ENCODE results near the gene KHDC4.
A peak's percentile ranks its signal among the peaks of the same experiment; 100 is the strongest.

KHDC4 gene

GRCh38 chr1:155938220-155938627 is 4.0 kb upstream of the KHDC4 start:
- TF ChIP-seq PPARA (CRISPR knock-in tag; IDR thresholded peaks at IDR 0.05; ENCODE audit: borderline replicate concordance) (no peak), PATZ1 (CRISPR knock-in tag; IDR thresholded peaks at IDR 0.05; ENCODE audit: borderline replicate concordance) (no peak), ZNF8 (CRISPR knock-in tag; IDR thresholded peaks at IDR 0.05) (no peak), CSDC2 (CRISPR knock-in tag; IDR thresholded peaks at IDR 0.05) (no peak), ZC3H10 (CRISPR knock-in tag; IDR thresholded peaks at IDR 0.05) (no peak), ESRRG (CRISPR knock-in tag; IDR thresholded peaks at IDR 0.05) (no peak), BACH2 (CRISPR knock-in tag; IDR thresholded peaks at IDR 0.05; ENCODE audit: borderline replicate concordance) (no peak), TCF4 (CRISPR knock-in tag; IDR thresholded peaks at IDR 0.05; ENCODE audit: borderline replicate concordance) (no peak), SNAI2 (CRISPR knock-in tag; IDR thresholded peaks at IDR 0.05) (no peak), OSR1 (CRISPR knock-in tag; IDR thresholded peaks at IDR 0.05) (no peak), GLIS3 (CRISPR knock-in tag; IDR thresholded peaks at IDR 0.05) (no peak), ARNTL (CRISPR knock-in tag; IDR thresholded peaks at IDR 0.05; ENCODE audit: borderline replicate concordance, low read depth) (no peak), TSHZ2 (CRISPR knock-in tag; IDR thresholded peaks at IDR 0.05) (no peak)
- TF ChIP-seq, protein P1, sequence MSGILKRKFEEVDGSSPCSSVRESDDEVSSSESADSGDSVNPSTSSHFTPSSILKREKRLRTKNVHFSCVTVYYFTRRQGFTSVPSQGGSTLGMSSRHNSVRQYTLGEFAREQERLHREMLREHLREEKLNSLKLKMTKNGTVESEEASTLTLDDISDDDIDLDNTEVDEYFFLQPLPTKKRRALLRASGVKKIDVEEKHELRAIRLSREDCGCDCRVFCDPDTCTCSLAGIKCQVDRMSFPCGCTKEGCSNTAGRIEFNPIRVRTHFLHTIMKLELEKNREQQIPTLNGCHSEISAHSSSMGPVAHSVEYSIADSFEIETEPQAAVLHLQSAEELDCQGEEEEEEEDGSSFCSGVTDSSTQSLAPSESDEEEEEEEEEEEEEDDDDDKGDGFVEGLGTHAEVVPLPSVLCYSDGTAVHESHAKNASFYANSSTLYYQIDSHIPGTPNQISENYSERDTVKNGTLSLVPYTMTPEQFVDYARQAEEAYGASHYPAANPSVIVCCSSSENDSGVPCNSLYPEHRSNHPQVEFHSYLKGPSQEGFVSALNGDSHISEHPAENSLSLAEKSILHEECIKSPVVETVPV (CRISPR knock-in tag; IDR thresholded peaks at IDR 0.05), result no peak
- peak; percentile 55 for ATAC-seq

- TF ChIP-seq ZFP3 (CRISPR knock-in tag; IDR thresholded peaks at IDR 0.05) (no peak), TCF4 (CRISPR knock-in tag; IDR thresholded peaks at IDR 0.05; ENCODE audit: borderline replicate concordance) (no peak), PATZ1 (CRISPR knock-in tag; IDR thresholded peaks at IDR 0.05; ENCODE audit: borderline replicate concordance) (no peak), ZFP30 (CRISPR knock-in tag; IDR thresholded peaks at IDR 0.05) (no peak), BACH2 (CRISPR knock-in tag; IDR thresholded peaks at IDR 0.05; ENCODE audit: borderline replicate concordance) (no peak), ESRRG (CRISPR knock-in tag; IDR thresholded peaks at IDR 0.05) (no peak), OSR1 (CRISPR knock-in tag; IDR thresholded peaks at IDR 0.05) (no peak), CREB5 (CRISPR knock-in tag; IDR thresholded peaks at IDR 0.05; ENCODE audit: low read depth) (no peak), ZC3H10 (CRISPR knock-in tag; IDR thresholded peaks at IDR 0.05) (no peak), ZNF565 (CRISPR knock-in tag; conservative IDR thresholded peaks at IDR 0.05; ENCODE audit: low read depth) (no peak)
- ATAC-seq, result 0 out of 3 replicates have a peak, but pooled peaks have one; percentile 1
These were observed 850 bp upstream of the KHDC4 start for GRCh38 chr1:155934936-155935590.

DNA sequence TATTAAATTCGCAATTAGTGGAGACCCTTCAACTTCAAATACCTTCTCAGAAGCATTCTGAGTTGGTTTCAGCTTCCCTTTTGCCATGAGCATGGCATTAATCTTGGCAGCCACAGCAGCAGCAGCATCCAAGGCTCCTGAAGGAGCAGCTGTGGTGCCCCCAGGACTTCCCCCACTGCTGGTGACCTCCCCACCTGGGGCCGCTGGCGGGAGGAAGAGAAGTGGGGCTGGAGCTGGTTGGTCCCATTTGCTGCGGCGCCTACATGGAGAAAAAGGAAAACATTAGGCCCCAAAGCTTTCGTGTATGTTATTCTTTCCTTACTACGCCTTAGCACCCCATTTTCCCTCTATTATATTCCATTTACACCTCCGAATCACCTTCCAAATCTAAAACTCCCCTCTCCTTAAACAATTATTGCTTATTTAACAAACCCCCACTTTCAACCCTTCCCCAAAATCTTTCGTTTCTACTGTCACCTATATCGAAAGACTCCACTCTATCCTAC is 569 bp downstream of the KHDC4 start:
- ATAC-seq, result no peak
- no peak for TF ChIP-seq ZC3H10 (CRISPR knock-in tag; IDR thresholded peaks at IDR 0.05)

All from SK-N-SH treated with all-trans-retinoic acid at 6 μM for 48 hours (cell line).